HG02763 (cell line): ENCODE results near the gene SYTL3.
"Not testable (repeated sequence)": the region's sequence is repeated elsewhere in the genome, so short reads cannot be mapped to it uniquely, and the experiment has no call there.

Experiments
- ATAC-seq: cut with Tn5 transposase; IDR thresholded peaks from one replicate; pipeline ENCODE4 v1.9.1; 2021; ENCODE audit warnings: mild to moderate bottlenecking, moderate library complexity; ENCODE audit not compliant: unreplicated experiment

SYTL3 gene

DNA sequence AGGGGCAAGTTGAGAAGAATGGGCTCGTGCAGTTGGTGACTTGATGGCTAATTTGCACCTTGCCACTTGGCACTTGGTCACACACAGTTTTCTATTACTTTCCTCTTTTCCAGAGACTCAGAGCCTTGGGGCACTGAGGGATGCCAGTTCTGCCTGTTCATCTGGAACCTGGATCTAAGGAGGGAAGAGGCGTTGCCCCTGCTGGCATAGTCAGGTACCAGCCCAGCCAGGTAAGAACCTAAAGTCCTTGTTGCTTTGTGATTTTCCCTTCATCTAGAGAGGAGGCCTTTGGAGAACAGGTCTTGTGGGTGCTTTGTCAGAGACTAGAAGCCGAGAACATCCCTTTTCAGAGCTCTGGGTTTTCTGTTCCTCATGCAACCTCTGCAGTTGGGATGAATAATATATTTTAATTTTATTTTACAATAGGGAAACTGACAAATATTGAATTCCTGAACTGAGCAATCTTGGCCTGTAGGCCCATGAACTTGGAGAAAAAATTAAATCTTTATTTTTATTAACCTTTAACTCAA lies 11.4 kb downstream of the SYTL3 start:
- no peak for ATAC-seq

DNA sequence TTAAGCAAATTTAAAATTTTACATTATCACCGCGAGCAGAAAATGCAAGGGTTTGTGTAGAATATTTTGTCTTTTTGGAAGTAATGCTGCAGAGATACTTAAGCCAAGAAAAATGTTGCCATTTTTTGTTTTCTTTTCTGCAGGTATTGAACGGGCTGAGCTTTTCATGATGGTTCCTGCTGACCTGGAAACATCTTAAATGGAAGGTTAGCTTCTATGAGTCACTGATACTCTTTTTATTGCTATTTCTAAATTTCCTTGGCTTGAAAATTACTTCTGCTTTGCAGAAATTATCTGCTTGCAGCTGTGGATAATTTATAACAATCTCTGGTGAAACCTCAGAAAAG lies 12.7 kb downstream of the SYTL3 start:
- ATAC-seq: no peak

DNA sequence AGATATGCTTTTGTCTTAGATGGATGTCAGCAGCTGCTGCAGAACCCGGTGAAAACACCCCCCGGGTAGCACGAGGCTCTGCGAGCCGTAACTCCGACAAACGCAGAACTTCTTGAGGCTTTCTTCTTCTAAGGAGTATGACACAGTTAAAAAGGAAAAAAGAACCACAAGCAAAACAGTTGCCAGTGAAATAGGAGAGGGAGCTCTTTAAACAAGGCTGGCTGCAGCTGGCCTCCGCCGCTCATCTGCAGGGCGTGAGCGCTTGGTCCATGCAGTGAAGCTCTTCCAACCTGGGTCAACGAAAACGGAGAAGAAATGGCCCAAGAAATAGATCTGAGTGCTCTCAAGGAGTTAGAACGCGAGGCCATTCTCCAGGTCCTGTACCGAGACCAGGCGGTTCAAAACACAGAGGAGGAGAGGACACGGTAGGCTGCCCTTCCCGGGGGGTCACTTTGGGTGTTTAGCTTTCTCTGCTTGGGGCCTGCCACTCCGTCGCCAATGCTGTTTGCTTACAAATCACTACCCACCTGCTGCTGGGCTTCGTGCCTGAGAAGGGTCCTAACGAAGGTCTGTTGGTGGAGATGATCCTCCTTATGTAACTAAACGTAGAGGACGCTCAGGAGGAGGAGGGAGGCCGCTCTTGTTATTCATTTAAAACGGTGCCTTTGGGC lies 13.2 kb downstream of the SYTL3 start:
- ATAC-seq: no peak

DNA sequence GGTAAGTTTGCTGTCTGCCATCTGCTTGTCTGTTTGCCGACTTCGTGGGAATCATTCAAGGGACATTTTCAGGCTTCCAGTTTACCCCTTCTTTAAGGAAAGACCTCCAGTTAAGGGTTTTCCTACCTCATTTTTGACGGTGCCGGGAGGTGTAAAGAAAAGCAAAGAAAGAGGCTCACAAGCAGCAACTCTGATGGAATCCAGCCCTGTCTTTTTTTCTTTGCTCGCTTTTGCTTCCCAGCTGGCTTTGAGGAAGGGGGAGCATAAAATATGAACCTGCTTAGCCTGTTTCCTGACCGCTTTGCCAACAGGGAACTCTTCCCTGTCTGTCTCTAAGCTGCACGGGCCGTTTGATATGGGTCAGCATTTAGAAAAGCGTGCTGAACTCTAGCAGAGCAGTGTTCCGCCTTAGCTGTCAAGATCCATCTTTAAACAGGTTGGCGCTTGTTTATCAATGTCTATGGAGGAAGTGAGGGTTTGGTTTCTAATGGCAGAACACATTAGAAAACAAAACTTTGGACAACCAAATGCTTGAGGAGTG lies 13.8 kb downstream of the SYTL3 start:
- ATAC-seq: no peak

DNA sequence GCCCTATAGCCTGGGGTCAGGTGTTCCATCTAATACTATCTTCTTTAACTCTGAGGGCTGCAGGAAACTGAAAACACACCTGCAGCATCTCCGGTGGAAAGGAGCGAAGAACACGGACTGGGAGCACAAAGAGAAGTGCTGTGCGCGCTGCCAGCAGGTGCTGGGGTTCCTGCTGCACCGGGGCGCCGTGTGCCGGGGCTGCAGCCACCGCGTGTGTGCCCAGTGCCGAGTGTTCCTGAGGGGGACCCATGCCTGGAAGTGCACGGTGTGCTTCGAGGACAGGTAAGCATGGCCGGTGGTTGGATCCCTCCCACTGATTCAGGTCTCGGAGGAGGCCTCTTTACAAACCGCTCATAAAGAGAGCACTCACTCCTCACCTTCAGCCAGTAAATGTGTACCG lies 15.5 kb downstream of the SYTL3 start:
- no peak for ATAC-seq

DNA sequence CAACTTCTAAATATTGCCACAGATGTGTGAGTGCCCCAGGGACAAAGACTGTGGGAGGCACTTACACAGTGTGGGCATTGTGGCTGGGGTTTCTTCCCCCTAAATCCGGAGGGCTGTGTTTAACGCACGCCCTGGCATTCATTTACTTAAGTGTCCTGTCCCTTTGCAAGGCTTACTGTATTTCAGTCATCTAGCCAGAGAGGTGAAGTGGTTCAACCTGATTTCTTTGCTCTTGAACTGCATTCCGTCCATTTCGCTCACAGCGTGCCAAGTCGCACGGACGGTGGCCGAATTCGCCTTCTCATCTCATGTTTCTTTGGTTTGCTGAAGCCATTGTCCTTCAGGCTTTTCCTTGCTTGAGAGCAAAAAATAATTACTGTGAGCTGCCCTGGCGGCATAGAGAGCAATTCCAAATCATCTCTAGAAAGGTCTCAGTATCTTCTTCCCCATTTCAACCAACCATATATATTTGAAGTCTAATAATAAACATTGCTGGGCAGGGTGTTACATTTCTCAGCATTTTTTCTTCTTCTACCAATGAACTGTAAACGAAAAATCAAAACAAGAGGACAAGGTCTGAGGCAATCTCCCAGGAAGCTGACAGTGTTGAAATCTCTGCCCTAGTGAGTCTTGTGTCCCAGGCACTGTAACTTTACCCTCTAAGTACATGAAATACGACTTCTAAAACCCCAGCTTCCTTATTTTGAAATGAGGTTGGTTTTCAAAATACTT lies 16.9 kb downstream of the SYTL3 start:
- ATAC-seq: no peak

DNA sequence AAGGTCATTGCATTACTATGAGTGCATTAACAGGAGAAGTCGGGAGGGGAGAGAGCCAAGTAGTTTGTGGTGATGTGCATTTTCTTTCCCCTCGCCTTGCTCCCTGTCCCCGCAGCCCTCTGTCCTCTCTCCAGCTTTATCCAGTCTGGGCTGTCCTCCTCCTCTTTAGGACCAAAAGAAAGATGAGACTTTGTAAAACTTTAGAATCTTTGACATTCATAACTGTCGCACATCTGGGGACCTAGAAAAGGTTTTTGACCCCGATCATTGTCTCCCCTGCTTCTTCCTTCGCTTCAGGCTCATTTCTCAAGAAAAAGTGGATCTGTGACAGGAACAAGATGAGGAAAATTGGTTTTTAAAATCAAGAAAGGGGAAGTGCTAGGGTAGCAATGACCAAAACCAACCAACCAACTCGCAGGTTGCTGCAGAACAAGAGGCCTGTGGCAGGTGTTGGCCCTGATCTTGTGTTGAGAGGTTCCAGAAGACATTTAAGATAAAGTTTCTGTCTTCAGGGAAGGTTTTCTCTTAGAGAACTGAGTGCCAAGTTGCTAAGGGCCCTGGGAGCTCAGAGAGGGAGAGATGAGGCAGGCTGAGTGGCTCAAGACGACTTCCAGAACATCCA lies 17.6 kb downstream of the SYTL3 start:
- ATAC-seq: no peak

DNA sequence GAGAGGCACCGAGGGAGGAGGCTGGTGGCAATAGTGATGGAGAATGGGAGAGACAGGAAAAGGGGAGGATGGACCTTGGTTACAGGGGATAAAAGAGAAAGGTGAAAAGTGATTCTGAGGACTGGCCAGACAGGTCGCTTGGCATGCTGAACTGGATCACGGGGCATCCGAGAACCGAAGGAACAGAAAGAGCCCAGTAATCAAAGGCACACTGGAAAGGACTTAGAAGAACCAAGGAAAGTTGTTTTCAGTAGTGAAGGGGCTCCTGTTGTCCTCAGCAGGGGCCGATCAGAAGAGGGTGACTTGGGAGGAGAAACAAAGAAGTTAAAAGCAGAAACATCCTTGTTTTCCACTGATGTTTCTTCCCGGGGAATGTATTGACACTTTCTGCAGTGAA lies 18.9 kb downstream of the SYTL3 start:
- no peak for ATAC-seq

DNA sequence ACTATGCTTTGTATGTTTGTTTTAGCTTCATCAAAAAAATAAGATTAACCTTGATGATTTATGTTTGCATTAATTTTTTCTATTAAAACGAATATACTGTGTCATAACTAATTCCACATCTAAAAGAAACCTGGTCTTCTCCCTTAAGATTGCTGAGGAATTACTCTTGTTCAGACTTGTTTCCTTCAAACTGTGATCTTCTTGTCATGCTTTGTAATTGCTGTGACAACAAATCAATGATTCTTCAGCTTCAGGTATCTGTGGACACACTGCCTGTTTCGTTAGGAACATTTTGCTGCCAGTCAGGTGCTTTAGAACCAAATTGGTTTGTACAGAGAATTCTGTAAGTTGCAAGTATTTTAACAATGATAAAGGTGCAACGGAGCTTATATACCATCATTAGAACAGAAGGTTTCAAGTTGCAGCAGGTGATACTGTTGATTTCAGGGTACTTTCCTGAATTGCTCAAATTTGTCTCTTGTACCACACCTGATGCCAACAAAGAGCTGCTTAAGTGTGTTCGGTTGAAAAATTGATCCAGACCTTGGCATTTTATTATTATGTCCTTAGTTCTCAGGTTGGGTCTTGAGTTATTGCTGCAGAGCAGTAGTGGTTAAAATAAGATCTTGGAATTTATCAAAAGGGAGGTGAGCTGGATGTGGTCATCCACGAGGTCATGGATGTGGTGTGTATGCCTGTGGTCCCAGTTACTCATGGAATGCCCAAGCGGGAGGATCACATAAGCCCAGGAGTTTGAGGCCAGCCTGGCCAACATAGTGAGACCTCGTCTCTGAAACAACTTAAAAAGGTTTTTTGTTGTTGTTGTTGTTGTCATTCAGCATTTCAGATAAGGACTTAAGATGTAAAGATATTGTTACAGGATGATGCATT lies 19.5 kb downstream of the SYTL3 start:
- no peak for ATAC-seq

DNA sequence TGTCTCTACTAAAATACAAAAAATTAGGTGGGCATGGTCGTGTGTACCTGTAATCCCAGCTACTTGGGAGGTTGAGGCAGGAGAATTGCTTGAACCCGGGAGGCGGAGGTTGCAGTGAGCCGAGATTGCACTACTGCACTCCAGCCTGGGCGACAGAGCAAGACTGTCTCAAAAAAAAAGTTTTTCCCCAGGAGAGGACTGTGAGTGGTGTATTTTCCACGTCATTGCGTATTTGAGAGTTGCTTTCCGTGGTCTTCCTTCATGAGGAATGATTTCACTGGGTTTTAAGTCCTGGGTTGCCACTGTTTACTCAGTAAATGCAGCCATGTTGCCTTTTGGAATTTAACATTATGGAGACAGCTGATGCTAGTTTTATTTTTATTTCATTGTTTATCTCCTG lies 22.3 kb downstream of the SYTL3 start:
- not testable (repeated sequence) for ATAC-seq

DNA sequence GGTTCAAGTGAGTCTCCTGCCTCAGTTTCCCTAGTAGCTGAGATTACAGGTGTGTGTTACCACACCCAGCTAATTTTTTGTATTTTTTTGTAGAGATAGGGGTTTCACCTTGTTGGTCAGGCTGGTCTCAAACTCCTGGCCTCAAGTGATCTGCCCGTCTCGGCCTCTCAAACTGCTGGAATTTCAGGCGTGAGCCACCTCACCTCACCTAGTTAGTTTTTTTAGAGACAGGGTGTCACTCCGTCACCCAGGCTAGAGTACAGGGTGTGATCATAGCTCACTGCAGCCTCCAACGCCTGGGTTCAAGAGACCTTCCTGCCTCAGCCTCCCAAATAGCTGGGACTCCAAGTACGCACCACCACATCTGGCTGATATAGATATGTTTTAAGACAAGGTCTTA lies 22.9 kb downstream of the SYTL3 start:
- ATAC-seq: no peak

DNA sequence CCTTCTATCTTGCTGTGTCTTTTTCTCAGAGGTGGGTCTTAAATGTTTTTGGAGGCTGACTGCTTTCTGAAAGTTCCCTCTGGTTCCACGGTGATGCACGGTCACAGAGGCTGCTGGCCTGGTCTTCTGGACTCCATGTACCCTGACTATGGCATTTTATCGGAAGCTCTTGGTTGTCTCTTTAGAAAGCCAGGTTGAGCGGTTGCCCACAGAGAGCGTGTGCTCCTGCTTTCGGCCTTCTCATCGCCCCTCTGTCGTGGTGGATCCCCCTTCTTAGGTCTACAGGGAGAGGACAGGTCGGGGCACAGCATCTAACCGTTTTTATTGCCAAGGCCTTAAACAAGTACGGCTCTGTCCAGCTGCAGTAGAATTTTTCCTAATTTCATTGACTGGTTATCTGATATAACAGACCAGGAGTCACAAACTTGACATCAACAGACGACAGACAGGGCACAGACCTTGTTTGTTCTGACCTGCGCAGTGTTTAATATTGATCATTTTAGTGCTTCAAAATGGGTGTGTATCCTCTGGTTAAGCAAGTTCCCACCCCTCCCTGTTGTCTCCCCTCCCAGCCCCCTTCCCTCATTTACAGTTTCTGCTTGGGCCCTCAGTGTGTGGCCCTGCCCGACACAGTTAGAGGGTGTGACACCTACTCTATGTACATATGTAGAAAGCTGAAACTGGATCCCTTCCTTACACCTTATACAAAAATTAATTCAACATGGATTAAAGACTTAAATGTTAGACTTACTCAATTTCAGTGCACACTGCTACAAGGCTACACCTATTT lies 24.7 kb downstream of the SYTL3 start:
- no peak for ATAC-seq

DNA sequence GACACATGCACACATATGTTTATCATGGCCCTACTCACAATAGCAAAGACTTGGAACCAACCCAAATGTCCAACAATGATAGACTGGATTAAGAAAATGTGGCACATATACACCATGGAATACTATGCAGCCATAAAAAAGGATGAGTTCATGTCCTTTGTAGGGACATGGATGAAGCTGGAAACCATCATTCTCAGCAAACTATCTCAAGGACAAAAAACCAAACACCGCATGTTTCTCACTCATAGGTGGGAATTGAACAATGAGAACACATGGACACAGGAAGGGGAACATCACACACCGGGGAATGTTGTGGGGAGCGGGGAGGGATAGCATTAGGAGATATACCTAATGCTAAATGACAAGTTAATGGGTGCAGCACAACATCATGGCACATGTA lies 27.2 kb downstream of the SYTL3 start:
- ATAC-seq: not testable (repeated sequence)

DNA sequence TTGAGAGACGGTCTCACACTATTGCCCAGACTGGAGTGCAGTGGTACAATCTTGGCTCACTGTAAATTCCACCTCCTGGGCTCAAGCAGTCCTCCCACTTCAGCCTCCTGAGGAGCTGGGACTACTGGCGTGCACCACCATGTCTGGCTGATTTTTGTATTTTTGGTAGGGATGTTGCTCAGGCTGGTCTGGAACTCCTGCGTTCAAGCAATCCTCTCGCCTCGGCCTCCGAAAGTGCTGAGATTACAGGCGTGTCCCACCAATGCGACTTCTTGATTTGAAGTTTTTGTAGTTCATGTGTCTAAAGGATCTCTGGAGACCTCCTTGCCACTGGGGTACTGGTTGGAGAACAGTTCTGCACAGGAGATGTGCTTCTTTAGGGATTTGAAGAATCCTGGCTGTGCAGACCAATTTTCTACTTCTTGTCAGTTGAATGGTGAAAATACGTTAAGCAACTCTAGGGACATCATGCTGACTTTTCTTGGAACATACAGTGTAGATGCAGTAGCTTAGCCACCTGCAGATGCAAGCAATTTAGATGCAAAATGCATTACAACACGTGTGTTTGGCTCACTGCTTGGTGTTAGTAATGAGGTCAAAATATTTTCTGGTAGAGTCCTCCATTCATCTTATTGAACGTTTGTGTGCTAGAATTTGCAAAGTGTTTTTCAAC lies 28.2 kb downstream of the SYTL3 start:
- ATAC-seq: no peak

DNA sequence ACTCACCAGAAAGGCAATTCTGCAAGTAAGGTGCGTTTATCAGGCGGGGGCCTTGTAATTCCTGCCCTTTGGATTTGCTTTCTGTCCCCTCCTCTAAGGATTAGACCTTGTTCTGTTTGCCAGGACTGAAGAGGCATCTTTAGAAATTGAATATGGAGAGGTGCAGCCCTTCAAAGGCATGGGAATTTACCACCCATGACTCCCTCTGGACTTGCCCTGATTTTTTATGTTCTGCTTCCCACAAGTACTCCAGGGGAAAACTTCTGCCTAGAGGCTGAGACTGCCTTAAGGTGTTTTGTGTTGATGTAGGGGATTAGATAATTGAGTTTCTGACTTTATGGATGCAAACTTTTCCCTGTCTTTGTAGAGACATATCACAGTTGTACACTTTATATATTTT lies 30.2 kb downstream of the SYTL3 start:
- no peak for ATAC-seq

DNA sequence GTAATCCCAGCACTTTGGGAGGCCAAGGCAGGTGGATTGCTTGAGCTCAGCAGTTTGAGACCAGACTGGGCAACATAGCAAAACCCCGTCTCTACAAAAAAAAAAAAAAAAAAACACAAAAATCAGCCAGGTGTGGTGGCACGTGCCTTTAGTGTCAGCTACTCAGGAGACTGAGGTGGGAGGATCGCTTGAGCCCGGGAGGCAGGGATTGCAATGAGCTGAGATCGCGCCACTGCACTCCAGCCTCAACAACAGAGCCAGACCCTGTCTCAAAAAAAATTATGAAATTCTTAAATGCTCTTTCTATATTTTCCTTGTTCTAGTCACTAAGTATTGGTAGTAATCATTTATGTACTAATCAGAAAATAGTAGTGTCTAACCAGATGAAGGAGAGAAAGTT lies 30.6 kb downstream of the SYTL3 start:
- no peak for ATAC-seq

DNA sequence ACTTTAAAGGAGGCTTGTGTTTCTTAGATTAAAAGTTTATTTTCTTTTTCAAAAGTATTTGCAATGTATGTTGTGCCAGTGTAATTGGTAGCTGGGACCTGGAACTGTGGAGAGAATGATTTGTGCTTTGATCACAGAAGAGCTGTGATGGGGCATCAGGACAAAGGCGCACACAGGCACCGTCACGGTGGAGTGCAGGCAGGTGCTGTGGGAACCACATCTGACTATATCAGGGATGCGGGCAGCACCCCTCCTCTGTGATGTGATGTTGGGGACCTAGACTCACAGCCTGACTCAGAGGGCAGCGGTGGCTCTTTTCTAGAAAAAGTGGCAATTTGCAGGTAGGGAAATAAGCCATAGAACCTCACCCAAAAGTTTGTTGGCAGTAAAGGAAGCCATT lies 34.5 kb downstream of the SYTL3 start:
- ATAC-seq: no peak

DNA sequence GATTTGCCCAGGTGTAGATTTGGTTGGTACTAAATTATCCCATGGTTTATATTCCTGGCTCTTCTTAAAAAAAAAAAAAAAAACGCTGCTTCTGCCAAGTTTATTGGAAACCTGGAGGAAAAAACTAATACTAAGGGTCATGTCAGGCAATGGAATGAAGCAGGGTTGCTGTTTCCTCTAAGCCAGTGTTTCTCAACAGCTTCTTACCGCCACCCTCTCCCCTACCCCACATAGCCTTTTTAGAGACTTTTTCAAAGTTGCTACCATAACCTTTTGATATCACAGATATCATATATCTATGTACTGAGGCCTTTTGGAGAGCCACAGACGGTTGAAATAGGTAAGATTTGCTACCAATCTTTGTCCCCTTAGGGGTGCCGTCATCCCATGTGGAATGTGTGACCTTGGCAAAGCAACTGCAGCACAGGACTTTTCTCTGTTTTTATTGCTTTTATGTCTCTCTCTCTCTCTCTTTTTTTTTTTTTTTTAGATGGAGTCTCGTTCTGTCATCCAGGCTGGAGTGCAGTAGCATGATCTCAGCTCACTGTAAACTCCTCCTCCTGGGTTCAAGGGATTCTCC lies 35.0 kb downstream of the SYTL3 start:
- ATAC-seq: no peak

DNA sequence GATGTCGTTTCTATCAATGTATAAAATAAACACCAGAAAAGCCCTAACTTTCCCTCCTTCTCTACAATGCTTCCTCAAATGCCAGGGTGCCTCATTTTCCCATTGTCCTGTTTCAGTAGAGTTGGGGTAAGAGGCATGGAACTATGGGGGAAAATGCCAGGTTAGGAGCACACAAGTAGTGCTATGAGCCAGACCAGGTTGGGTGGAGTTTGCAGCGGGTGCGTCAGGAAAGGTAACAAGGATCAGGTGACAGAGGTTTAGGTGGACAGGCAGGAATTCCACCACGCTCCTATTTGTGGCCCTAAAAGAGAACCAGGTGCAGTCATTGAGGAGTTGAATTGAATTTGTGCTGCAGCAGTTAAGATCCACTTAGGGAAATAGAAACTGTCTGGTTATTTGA lies 36.5 kb downstream of the SYTL3 start:
- no peak for ATAC-seq
